A172 (cell line): Measurements from ENCODE around the gene ARFGEF3. TPM values are rescaled to one million over a fixed set of nuclear protein-coding genes. Genes with fewer than 3 reads are reported as not detected.

Experiments used
- total RNA-seq: library from RNA; depleted of rRNA; stranded (reverse); fragments of >200 nt; shearing (Covaris generic); gene quantifications from 2 replicates; pipeline ENCODE4 v1.2.3, GENCODE V29; 2014; rRNA removed

Gene ARFGEF3
- total RNA-seq, 1 experiment from 2014 or later = 3.1 TPM

Other genes starting within 250 kb of the ARFGEF3 start
- 71.5 and 96.5 TPM in 2 replicates for gene PERP, start 54.5 kb upstream of the ARFGEF3 start, total RNA-seq
- not detected in 2 replicates for gene PBOV1, start 56.6 kb downstream of the ARFGEF3 start, total RNA-seq
- not detected in 2 replicates for gene SMIM28, start 216.0 kb downstream of the ARFGEF3 start, total RNA-seq
- 33.4 and 46.5 TPM in 2 replicates for gene HEBP2, start 242.3 kb downstream of the ARFGEF3 start, total RNA-seq